ENCODE data around the gene IFI27L2. TPM values are rescaled to one million over a fixed set of nuclear protein-coding genes. Genes with fewer than 3 reads are reported as not detected.

Gene IFI27L2
- total and polyA plus RNA-seq, 2 experiments from 2014 or later, result 95.3 to 170 TPM

- Histone ChIP-seq H3K9me3 (ENCODE audit: low read depth) (no peaks in the 10 kb centered on the region), H3K4me1 (ENCODE audit: insufficient read depth) (peaks cover 17% of the 10 kb centered on the region), H3K36me3 (ENCODE audit: low read depth) (no peaks in the 10 kb centered on the region), H3K27me3 (replicated peaks; ENCODE audit: insufficient read depth) (no peaks in the 10 kb centered on the region), H3K27ac (no peak overlapping the region), H3F3A (ENCODE audit: insufficient read depth) (peaks cover 15% of the 10 kb centered on the region), H3K79me2 (ENCODE audit: insufficient read depth) (peaks cover 4% of the 10 kb centered on the region; the same call in 1 of the 2 replicates), H3K9me2 (ENCODE audit: insufficient read depth) (no peaks in the 10 kb centered on the region), H3K4me3 (no peak overlapping the region), H3K4me2 (ENCODE audit: unreplicated experiment) (peak overlapping the region; percentile 10), H2AFZ (no peak overlapping the region), H3K9ac (no peak overlapping the region), H4K20me1 (ENCODE audit: insufficient read depth) (no peaks in the 10 kb centered on the region)
- 57 to 65% methylated on average over 5 of the region's 5 CpGs for WGBS, 2 experiments (ENCODE audit: low coverage in 1 of 2, low lambda C conversion rate in 2 of 2, missing lambda C conversion rate in 2 of 2)
- no peak for TF ChIP-seq EZH2phosphoT487 (IDR thresholded peaks at IDR 0.05; ENCODE audit: insufficient read depth, low read depth)
- no peak for TF ChIP-seq EZH2 (IDR thresholded peaks at IDR 0.05; ENCODE audit: insufficient read depth, poor library complexity, severe bottlenecking)
- peak; percentile 72 for DNase-seq
- in situ Hi-C loops (cut with MboI), result no loop called here
Observed at GRCh38 chr14:94088516-94088915, 40.9 kb downstream of the IFI27L2 start.

- Histone ChIP-seq H3K79me2 (ENCODE audit: insufficient read depth) (peaks cover 10% of the 10 kb centered on the region), H3K27ac (no peak overlapping the region), H3K27me3 (replicated peaks; ENCODE audit: insufficient read depth) (no peaks in the 10 kb centered on the region), H3F3A (ENCODE audit: insufficient read depth) (peaks cover 15% of the 10 kb centered on the region), H3K9me2 (ENCODE audit: insufficient read depth) (no peaks in the 10 kb centered on the region), H4K20me1 (ENCODE audit: insufficient read depth) (no peaks in the 10 kb centered on the region), H3K4me1 (ENCODE audit: insufficient read depth) (peaks cover 17% of the 10 kb centered on the region), H3K9me3 (ENCODE audit: low read depth) (no peaks in the 10 kb centered on the region), H3K4me3 (no peak overlapping the region), H3K4me2 (ENCODE audit: unreplicated experiment) (no peak overlapping the region), H3K36me3 (ENCODE audit: low read depth) (no peaks in the 10 kb centered on the region), H3K9ac (no peak overlapping the region), H2AFZ (no peak overlapping the region)
- 76 to 80% methylated on average over 4 of the region's 4 CpGs for WGBS, 2 experiments (ENCODE audit: low coverage in 1 of 2, low lambda C conversion rate in 2 of 2, missing lambda C conversion rate in 2 of 2)
- in situ Hi-C loops (cut with MboI), result no loop called here
- TF ChIP-seq EZH2phosphoT487 (IDR thresholded peaks at IDR 0.05; ENCODE audit: insufficient read depth, low read depth) (no peak), EZH2 (IDR thresholded peaks at IDR 0.05; ENCODE audit: insufficient read depth, poor library complexity, severe bottlenecking) (no peak)
- DNase-seq, result no peak
Observed at GRCh38 chr14:94087891-94088290, 41.5 kb downstream of the IFI27L2 start.

GRCh38 chr14:94081386-94081820, 48.0 kb downstream of the IFI27L2 start:
- no peaks in the 10 kb centered on the region for H3K9me2 ChIP-seq (ENCODE audit: insufficient read depth)
- no peaks in the 10 kb centered on the region for H3F3A ChIP-seq (ENCODE audit: insufficient read depth)
- no peaks in the 10 kb centered on the region for H3K27me3 ChIP-seq (replicated peaks; ENCODE audit: insufficient read depth)
- H3K79me2 ChIP-seq (ENCODE audit: insufficient read depth), result peaks cover 71% of the 10 kb centered on the region
- peak overlapping the region; percentile 86 for H3K27ac ChIP-seq
- H2AFZ ChIP-seq, result peak overlapping the region; percentile 99
- no peaks in the 10 kb centered on the region for H3K9me3 ChIP-seq (ENCODE audit: low read depth)
- H3K4me1 ChIP-seq (ENCODE audit: insufficient read depth), result peaks cover 35% of the 10 kb centered on the region
- WGBS, 2 experiments (ENCODE audit: low coverage in 1 of 2, low lambda C conversion rate in 2 of 2, missing lambda C conversion rate in 2 of 2), result 2 to 3% methylated on average over 18 to 19 of the region's 19 CpGs
- peak; percentile 53 for DNase-seq
- peak overlapping the region; percentile 96 for H3K9ac ChIP-seq
- in situ Hi-C loops (cut with MboI), result no loop called here
- peaks cover 15% of the 10 kb centered on the region for H4K20me1 ChIP-seq (ENCODE audit: insufficient read depth)
- peaks cover 16% of the 10 kb centered on the region; the same call in 1 of the 2 replicates for H3K36me3 ChIP-seq (ENCODE audit: low read depth)
- no peak for TF ChIP-seq EZH2phosphoT487 (IDR thresholded peaks at IDR 0.05; ENCODE audit: insufficient read depth, low read depth)
- no peak for TF ChIP-seq EZH2 (IDR thresholded peaks at IDR 0.05; ENCODE audit: insufficient read depth, poor library complexity, severe bottlenecking)
- peak overlapping the region; percentile 92 for H3K4me2 ChIP-seq (ENCODE audit: unreplicated experiment)
- peak overlapping the region; percentile 87 for H3K4me3 ChIP-seq

- Histone ChIP-seq H2AFZ (peak within 1 kb of the TSS; percentile 99), H3K9ac (peak within 1 kb of the TSS; percentile 96), H4K20me1 (ENCODE audit: insufficient read depth) (peaks cover 15% of the 10 kb centered on the region), H3K27me3 (replicated peaks; ENCODE audit: insufficient read depth) (no peaks in the 10 kb centered on the region), H3K4me1 (ENCODE audit: insufficient read depth) (peaks cover 35% of the 10 kb centered on the region), H3K79me2 (ENCODE audit: insufficient read depth) (peaks cover 77% of the 10 kb centered on the region), H3K9me2 (ENCODE audit: insufficient read depth) (no peaks in the 10 kb centered on the region), H3K4me3 (peak within 1 kb of the TSS; percentile 87), H3K9me3 (ENCODE audit: low read depth) (no peaks in the 10 kb centered on the region), H3F3A (ENCODE audit: insufficient read depth) (no peaks in the 10 kb centered on the region), H3K27ac (peak within 1 kb of the TSS; percentile 86), H3K4me2 (ENCODE audit: unreplicated experiment) (peak within 1 kb of the TSS; percentile 92), H3K36me3 (ENCODE audit: low read depth) (peaks cover 20% of the 10 kb centered on the region; the same call in 1 of the 2 replicates)
- DNase-seq, result peak; percentile 99
- TF ChIP-seq EZH2 (IDR thresholded peaks at IDR 0.05; ENCODE audit: insufficient read depth, poor library complexity, severe bottlenecking), result no peak
- no peak for TF ChIP-seq EZH2phosphoT487 (IDR thresholded peaks at IDR 0.05; ENCODE audit: insufficient read depth, low read depth)
- WGBS, 2 experiments (ENCODE audit: low coverage in 1 of 2, low lambda C conversion rate in 2 of 2, missing lambda C conversion rate in 2 of 2), result 1% methylated on average over 68 to 77 of the region's 77 CpGs
- in situ Hi-C loops (cut with MboI), result no loop called here
Observed at GRCh38 chr14:94080621-94081385, 48.6 kb downstream of the IFI27L2 start, which contains the start of the genes DDX24 and IFI27L1. Gene DDX24 (minus strand): TSS chr14:94081202. CDS start chr14:94079742, 1,460 bp downstream. Gene IFI27L1 (plus strand): TSS chr14:94081310. CDS start chr14:94096938, 15,628 bp downstream.
